HepG2 (cell line): ENCODE results near the gene PRMT5. TPM values are rescaled to one million over a fixed set of nuclear protein-coding genes. Genes with fewer than 3 reads are reported as not detected.

Experiments
- CREM ChIP-seq, 2 experiments: sonication (generic) in 1 of 2; formaldehyde crosslinking in 1 of 2; IDR thresholded peaks; 2 replicates each; pipeline versions ENCODE4 v1.4.0 to v1.6.1; 2016 to 2020; ENCODE audit warnings: antibody characterized with exemption in 1 of 2, mild to moderate bottlenecking in 1 of 2, missing genetic modification reagents in 1 of 2
- GFI1 ChIP-seq: sonication (generic); formaldehyde crosslinking; IDR thresholded peaks from 2 replicates; pipeline ENCODE4 v1.5.0; 2020; ENCODE audit warnings: missing genetic modification reagents, mild to moderate bottlenecking, borderline replicate concordance
- IRF2 ChIP-seq: IDR thresholded peaks from 2 replicates; pipeline ENCODE4 v1.6.1; 2018; ENCODE audit warnings: missing genetic modification reagents, missing compliant biosample characterization
- KIAA2018 ChIP-seq: sonication (generic); formaldehyde crosslinking; IDR thresholded peaks from 2 replicates; pipeline ENCODE4 v1.5.0; 2020; ENCODE audit warnings: mild to moderate bottlenecking, missing genetic modification reagents, borderline replicate concordance
- NR2F6 ChIP-seq, 2 experiments: IDR thresholded peaks; 2 replicates each; pipeline ENCODE4 v1.6.1; 2016; ENCODE audit warnings: antibody characterized with exemption in 1 of 2, mild to moderate bottlenecking in 1 of 2
- RORA ChIP-seq: sonication (generic); formaldehyde crosslinking; IDR thresholded peaks from 2 replicates; pipeline ENCODE4 v1.5.0; 2020; ENCODE audit warnings: mild to moderate bottlenecking, missing genetic modification reagents, moderate library complexity
- SPEN ChIP-seq: sonication (generic); formaldehyde crosslinking; IDR thresholded peaks from 2 replicates; pipeline ENCODE4 v1.5.1; 2020; ENCODE audit warnings: low read depth, mild to moderate bottlenecking, missing genetic modification reagents
- ZFP37 ChIP-seq: sonication (generic); formaldehyde crosslinking; IDR thresholded peaks from 2 replicates; pipeline ENCODE4 v1.4.0; 2020; ENCODE audit warnings: missing genetic modification reagents, borderline replicate concordance
- ZNF101 ChIP-seq: sonication (generic); formaldehyde crosslinking; IDR thresholded peaks from 2 replicates; pipeline ENCODE4 v1.4.0; 2020; ENCODE audit warnings: mild to moderate bottlenecking, low read depth, missing genetic modification reagents, borderline replicate concordance
- ZNF572 ChIP-seq: sonication (generic); formaldehyde crosslinking; IDR thresholded peaks from 2 replicates; pipeline ENCODE4 v1.5.1; 2020; ENCODE audit warnings: mild to moderate bottlenecking, missing genetic modification reagents
- ZNF678 ChIP-seq: sonication (generic); formaldehyde crosslinking; IDR thresholded peaks from 2 replicates; pipeline ENCODE4 v1.4.0; 2020; ENCODE audit warnings: mild to moderate bottlenecking, missing genetic modification reagents
- ZNF687 ChIP-seq: sonication (generic); formaldehyde crosslinking; IDR thresholded peaks from 2 replicates; pipeline ENCODE4 v1.5.1; 2020; ENCODE audit warnings: mild to moderate bottlenecking, missing genetic modification reagents, moderate library complexity
- ZNF816 ChIP-seq: sonication (generic); formaldehyde crosslinking; IDR thresholded peaks from 2 replicates; pipeline ENCODE4 v1.8.0; 2022; ENCODE audit warnings: missing genetic modification reagents, mild to moderate bottlenecking, borderline replicate concordance
- polyA plus RNA-seq, 8 experiments: library from polyadenylated mRNA; depleted of rRNA in 3 of 8; stranded (reverse) in 7 of 8; unstranded in 1 of 8; fragments of >200 nt; fragmentation: Illumina TruSeq in 4 of 8; extraction: Trizol in 4 of 8; gene quantifications; 2 replicates each; pipeline versions ENCODE4 v1.2.1 to v1.2.3, GENCODE V29; 2011 to 2016; ENCODE audit warnings: low read depth in 4 of 8, missing spikeins in 1 of 8, mixed read lengths in 1 of 8; ENCODE audit not compliant: insufficient read depth in 1 of 8
- total RNA-seq, 5 experiments: library from RNA; depleted of rRNA; stranded (reverse); fragments of >200 nt; fragmentation: Illumina TruSeq; extraction: Trizol; gene quantifications; 2 replicates each; pipeline ENCODE4 v1.2.3, GENCODE V29; 2016; ENCODE audit warnings: low read depth in 1 of 5
- TF ChIP-seq, protein P1 (sequence below): IDR thresholded peaks from 2 replicates; pipeline ENCODE4 v1.6.1; 2016; ENCODE audit warnings: missing compliant biosample characterization, missing genetic modification reagents, borderline replicate concordance

The PRMT5 gene
- total and polyA plus RNA-seq, 2 of the 13 experiments (the other 11 are each of a cell fraction or from before 2014, with no cell fraction given), result 210 to 354 TPM

GRCh38 chr14:22929104-22929960, at the start of gene PRMT5 (continued):
- TF ChIP-seq KIAA2018 (CRISPR knock-in tag), result peak; percentile 94
- peak; percentile 76 for TF ChIP-seq NR2F6 (IDR thresholded peaks at IDR 0.05)
- TF ChIP-seq NR2F6 (CRISPR knock-in tag; IDR thresholded peaks at IDR 0.05), result peak; percentile 86
- peak; percentile 92 for TF ChIP-seq CREM (IDR thresholded peaks at IDR 0.05)
- no peak; the same call in 1 of the 2 replicates for TF ChIP-seq CREM (CRISPR knock-in tag; IDR thresholded peaks at IDR 0.05)
- peak; percentile 99 for TF ChIP-seq IRF2 (CRISPR knock-in tag)
- TF ChIP-seq ZNF687, result peak; percentile 97
- no peak for TF ChIP-seq RORA (CRISPR knock-in tag)
- TF ChIP-seq, protein P1, sequence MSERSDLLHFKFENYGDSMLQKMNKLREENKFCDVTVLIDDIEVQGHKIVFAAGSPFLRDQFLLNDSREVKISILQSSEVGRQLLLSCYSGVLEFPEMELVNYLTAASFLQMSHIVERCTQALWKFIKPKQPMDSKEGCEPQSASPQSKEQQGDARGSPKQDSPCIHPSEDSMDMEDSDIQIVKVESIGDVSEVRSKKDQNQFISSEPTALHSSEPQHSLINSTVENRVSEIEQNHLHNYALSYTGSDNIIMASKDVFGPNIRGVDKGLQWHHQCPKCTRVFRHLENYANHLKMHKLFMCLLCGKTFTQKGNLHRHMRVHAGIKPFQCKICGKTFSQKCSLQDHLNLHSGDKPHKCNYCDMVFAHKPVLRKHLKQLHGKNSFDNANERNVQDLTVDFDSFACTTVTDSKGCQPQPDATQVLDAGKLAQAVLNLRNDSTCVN (CRISPR knock-in tag), result peak; percentile 94
- TF ChIP-seq ZNF678, result peak; percentile 65
- peak; percentile 72; the same call in 1 of the 2 replicates for TF ChIP-seq ZNF572 (CRISPR knock-in tag)
- peak; percentile 85; the same call in 1 of the 2 replicates for TF ChIP-seq GFI1 (CRISPR knock-in tag)
- TF ChIP-seq ZFP37 (CRISPR knock-in tag), result peak; percentile 84; the same call in 1 of the 2 replicates
- TF ChIP-seq ZNF816 (CRISPR knock-in tag), result no peak; the same call in 1 of the 2 replicates
- TF ChIP-seq ZNF101, result peak; percentile 64; the same call in 1 of the 2 replicates
- TF ChIP-seq SPEN (CRISPR knock-in tag), result peak; percentile 90
